K562 (cell line): ENCODE measurements around the gene NEU1. TPM values are rescaled to one million over a fixed set of nuclear protein-coding genes. Genes with fewer than 3 reads are reported as not detected.

ENCODE experiments used
- ARHGAP35 ChIP-seq: fragments of 450-650 bp; IDR thresholded peaks from 2 replicates; pipeline ENCODE4 v1.6.1; 2018; ENCODE audit not compliant: partially characterized antibody
- ATF3 ChIP-seq, 2 experiments: fragments of 450-650 bp in 1 of 2; sonication (generic) in 1 of 2; formaldehyde crosslinking in 1 of 2; IDR thresholded peaks in 1 of 2; conservative IDR thresholded peaks in 1 of 2; 2 replicates each; pipeline versions ENCODE4 v1.6.1 to v1.8.1; 2016 to 2023; ENCODE audit warnings: mild to moderate bottlenecking in 2 of 2, moderate library complexity in 2 of 2, inconsistent platforms in 1 of 2, missing genetic modification reagents in 1 of 2
- BRCA1 ChIP-seq, 2 experiments: fragments of 450-650 bp in 1 of 2; sonication (generic) in 1 of 2; formaldehyde crosslinking in 1 of 2; IDR thresholded peaks; 2 replicates each; pipeline versions ENCODE4 v1.5.0 to v1.6.1; 2017 to 2020; ENCODE audit warnings: mild to moderate bottlenecking in 1 of 2, missing genetic modification reagents in 1 of 2
- CBFA2T2 ChIP-seq: fragments of 450-650 bp; conservative IDR thresholded peaks from 2 replicates; pipeline ENCODE4 v1.6.1; 2017; ENCODE audit warnings: mild to moderate bottlenecking
- CEBPG ChIP-seq, 3 experiments: fragments of 200-800 bp in 1 of 3; sonication (Bioruptor generic) in 1 of 3; sonication (generic) in 1 of 3; formaldehyde crosslinking in 1 of 3; IDR thresholded peaks in 2 of 3; conservative IDR thresholded peaks in 1 of 3; 2 replicates each; pipeline versions ENCODE4 v1.6.1 to v1.8.0; 2016 to 2022; ENCODE audit warnings: missing compliant biosample characterization in 2 of 3, missing genetic modification characterization in 2 of 3, mild to moderate bottlenecking in 1 of 3, missing genetic modification reagents in 1 of 3
- CLOCK ChIP-seq: fragments of 250-450 bp; sonication (Bioruptor Pico); IDR thresholded peaks from 2 replicates; pipeline ENCODE4 v1.4.0; 2020; ENCODE audit warnings: mild to moderate bottlenecking, moderate library complexity, borderline replicate concordance
- ELK1 ChIP-seq: sonication (generic); formaldehyde crosslinking; IDR thresholded peaks from 2 replicates; pipeline ENCODE4 v1.8.1; 2022; ENCODE audit warnings: missing genetic modification reagents
- FOXK1 ChIP-seq: sonication (generic); formaldehyde crosslinking; IDR thresholded peaks from 2 replicates; pipeline ENCODE4 v1.8.0; 2022; ENCODE audit warnings: missing genetic modification reagents, mild to moderate bottlenecking, borderline replicate concordance
- HIVEP1 ChIP-seq: fragments of 250-450 bp; sonication (Bioruptor Pico); IDR thresholded peaks from 2 replicates; pipeline ENCODE4 v1.4.0; 2020; ENCODE audit warnings: mild to moderate bottlenecking
- NCOA2 ChIP-seq, 2 experiments: fragments of 450-650 bp; IDR thresholded peaks; 2 replicates each; pipeline ENCODE4 v1.6.1; 2018; ENCODE audit warnings: mild to moderate bottlenecking in 2 of 2, moderate library complexity in 1 of 2; ENCODE audit not compliant: partially characterized antibody in 2 of 2
- PRMT5 ChIP-seq: sonication (generic); formaldehyde crosslinking; IDR thresholded peaks from 2 replicates; pipeline ENCODE4 v1.5.0; 2020; ENCODE audit warnings: missing genetic modification reagents
- ZNF407 ChIP-seq: fragments of 450-650 bp; IDR thresholded peaks from 2 replicates; pipeline ENCODE4 v1.6.1; 2016; ENCODE audit warnings: low read depth
- polyA plus RNA-seq, 8 experiments: library from polyadenylated mRNA; depleted of rRNA in 4 of 8; stranded (reverse) in 5 of 8; unstranded in 3 of 8; fragments of >200 nt; fragmentation: Nextera tagmentation in 2 of 8; fragmentation: Illumina TruSeq in 1 of 8; extraction: Ambion mirVana in 2 of 8; extraction: Trizol in 1 of 8; gene quantifications; 2 replicates each; pipeline versions ENCODE4 v1.2.1 to v1.2.3, GENCODE V29; 2011 to 2014; ENCODE audit warnings: inconsistent platforms in 1 of 8, missing spikeins in 1 of 8
- total RNA-seq, 7 experiments: library from RNA; depleted of rRNA in 6 of 7; stranded (reverse); fragments of >200 nt in 6 of 7; fragmentation: Illumina TruSeq in 2 of 7; extraction: Trizol in 2 of 7; gene quantifications; 2 replicates each; pipeline versions ENCODE4 v1.2.1 to v1.2.3, GENCODE V29; 2011 to 2021; ENCODE audit warnings: low replicate concordance in 1 of 7

Gene NEU1
- total and polyA plus RNA-seq, 9 of the 15 experiments (the other 6 are each of a cell fraction or from before 2014, with no cell fraction given) = 14.8 to 67.8 (median 51.0) TPM

- TF ChIP-seq ZNF407 (no peak), CEBPG (CRISPR knock-in tag; IDR thresholded peaks at IDR 0.05) (0 out of 2 replicates have a peak, but pooled peaks have one; percentile 1), CEBPG (tag; conservative IDR thresholded peaks at IDR 0.05 in 1 of 2, IDR thresholded peaks at IDR 0.05 in 1 of 2) (0 out of 4 replicates have a peak, but pooled peaks of 1 of the 2 experiments have one; percentile 24), NCOA2 (IDR thresholded peaks at IDR 0.05; ENCODE audit: partially characterized antibody in 2 of 2) (no peak), HIVEP1 (CRISPR knock-in tag) (peak; percentile 69; the same call in 1 of the 2 replicates), PRMT5 (CRISPR knock-in tag) (no peak), ELK1 (CRISPR knock-in tag) (no peak), BRCA1 (IDR thresholded peaks at IDR 0.05) (no peak), BRCA1 (CRISPR knock-in tag; IDR thresholded peaks at IDR 0.05) (no peak), FOXK1 (CRISPR knock-in tag) (no peak; the same call in 1 of the 2 replicates), ATF3 (IDR thresholded peaks at IDR 0.05) (no peak), ATF3 (CRISPR knock-in tag; conservative IDR thresholded peaks at IDR 0.05) (no peak; the same call in 1 of the 2 replicates), CBFA2T2 (no peak), ARHGAP35 (no peak), CLOCK (CRISPR knock-in tag) (no peak; the same call in none of the 2 replicates)
Observed at GRCh38 chr6:31826793-31827285, 35.8 kb downstream of the NEU1 start (continued).
